ENCODE results near the gene SEMA5B. TPM values are rescaled to one million over a fixed set of nuclear protein-coding genes. Genes with fewer than 3 reads are reported as not detected.

SEMA5B gene
- total RNA-seq, 1 experiment from 2014 or later, result 22.4 TPM

DNA sequence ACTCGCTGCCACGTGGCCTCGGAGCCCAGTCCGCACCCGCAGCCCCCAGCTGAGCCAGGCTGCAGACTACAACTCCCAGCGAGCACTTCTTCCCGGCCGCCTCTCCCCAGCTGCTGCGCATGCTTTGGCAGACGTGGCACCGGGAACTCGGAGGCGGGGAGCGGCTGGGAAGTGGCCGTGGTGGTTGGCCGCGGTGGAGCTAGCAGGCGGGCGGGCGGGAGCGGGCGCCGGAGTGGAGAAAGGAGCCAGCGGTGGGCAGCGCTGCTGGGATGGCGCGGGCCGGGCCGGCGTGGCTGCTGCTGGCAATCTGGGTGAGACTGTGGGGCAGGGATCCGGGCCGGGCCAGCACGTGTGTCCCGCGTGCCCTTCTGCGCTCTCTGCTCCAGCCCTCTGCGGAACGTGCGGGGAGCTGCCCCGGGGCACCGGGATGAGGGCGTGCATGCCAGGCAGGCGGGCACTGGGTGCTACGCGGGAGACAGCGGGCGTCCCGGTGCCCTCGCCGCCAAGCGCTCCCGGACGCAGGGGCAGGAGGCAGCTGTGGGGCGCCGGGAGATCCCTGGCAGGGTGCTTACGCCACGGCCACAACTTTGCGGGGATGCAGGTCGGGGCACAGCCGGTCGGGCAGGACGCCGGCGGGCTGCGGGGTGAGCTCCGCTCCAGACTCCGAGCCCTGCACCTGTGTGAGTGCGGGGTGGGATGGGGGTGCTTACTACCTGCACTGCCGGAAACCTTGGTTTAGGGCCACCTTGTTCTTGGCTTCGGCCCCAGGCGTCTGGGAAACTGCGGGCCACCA is 39.5 kb upstream of the SEMA5B start, which contains the start of gene PDIA5:
Gene PDIA5, plus strand, starts transcription at position 130 of the 793 bp plus-strand sequence. Its CDS starts 140 bp downstream, at position 270.
- Histone ChIP-seq H3K36me3 (replicated peaks; ENCODE audit: control insufficient read depth, insufficient read depth, low read length) (no peaks in the 10 kb centered on the region), H3K4me3 (ENCODE audit: insufficient read depth, low read depth, low read length) (peak within 1 kb of the TSS; percentile 97), H3K27me3 (ENCODE audit: control insufficient read depth, insufficient read depth, low read length) (peaks cover 7% of the 10 kb centered on the region)
- peak; percentile 95 for DNase-seq

- Histone ChIP-seq H3K36me3 (replicated peaks; ENCODE audit: control insufficient read depth, insufficient read depth, low read length) (no peaks in the 10 kb centered on the region), H3K4me3 (ENCODE audit: insufficient read depth, low read depth, low read length) (peak overlapping the region; percentile 97), H3K27me3 (ENCODE audit: control insufficient read depth, insufficient read depth, low read length) (peaks cover 7% of the 10 kb centered on the region)
- DNase-seq, result no peak
Measured at GRCh38 chr3:123066599-123066895, 39.0 kb upstream of the SEMA5B start.

DNA sequence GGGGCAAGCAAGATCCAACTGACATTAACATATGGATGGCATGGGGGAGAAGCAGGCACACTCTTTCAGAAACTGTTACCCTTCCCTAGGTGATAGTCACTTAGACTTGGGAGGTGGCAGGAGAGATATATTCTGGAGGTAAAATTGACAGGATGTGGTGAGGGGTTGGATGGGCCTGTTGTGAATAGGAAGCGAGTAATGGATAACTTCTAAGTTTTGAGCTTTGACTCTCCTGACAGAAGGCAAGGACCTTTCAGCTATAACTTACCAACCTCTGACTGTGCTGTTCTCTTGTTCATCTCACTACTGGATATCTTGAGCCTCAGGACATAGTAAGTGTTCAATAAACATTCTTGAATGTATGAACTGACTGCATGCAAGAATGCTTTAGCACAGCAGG is 37.4 kb upstream of the SEMA5B start:
- Histone ChIP-seq H3K4me3 (ENCODE audit: insufficient read depth, low read depth, low read length) (no peak overlapping the region), H3K36me3 (replicated peaks; ENCODE audit: control insufficient read depth, insufficient read depth, low read length) (no peaks in the 10 kb centered on the region), H3K27me3 (ENCODE audit: control insufficient read depth, insufficient read depth, low read length) (peaks cover 7% of the 10 kb centered on the region)
- no peak for DNase-seq

GRCh38 chr3:123064506-123064905 is 36.9 kb upstream of the SEMA5B start:
- Histone ChIP-seq H3K4me3 (ENCODE audit: insufficient read depth, low read depth, low read length) (no peak overlapping the region), H3K36me3 (replicated peaks; ENCODE audit: control insufficient read depth, insufficient read depth, low read length) (no peaks in the 10 kb centered on the region), H3K27me3 (ENCODE audit: control insufficient read depth, insufficient read depth, low read length) (peaks cover 7% of the 10 kb centered on the region)
- DNase-seq, result no peak

DNA sequence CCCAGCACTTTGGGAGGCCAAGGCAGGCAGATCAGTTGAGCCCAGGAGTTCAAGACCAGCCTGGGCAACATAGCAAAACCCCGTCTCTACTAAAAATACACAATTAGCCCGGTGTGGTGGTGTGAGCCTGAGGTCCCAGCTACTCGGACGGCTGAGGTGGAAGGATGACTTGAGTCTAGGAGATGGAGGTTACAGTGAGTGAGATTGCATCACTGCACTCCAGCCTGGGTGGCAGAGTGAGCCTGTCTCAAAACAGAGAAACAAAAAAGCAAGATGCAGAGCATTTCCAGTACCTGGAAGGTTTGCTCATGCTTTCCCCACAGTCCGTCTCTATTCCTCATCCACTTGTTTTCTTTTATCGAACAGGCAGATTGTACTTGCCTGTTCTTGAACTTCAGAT is 35.5 kb upstream of the SEMA5B start:
- DNase-seq, result no peak
- H3K36me3 ChIP-seq (replicated peaks; ENCODE audit: control insufficient read depth, insufficient read depth, low read length), result no peaks in the 10 kb centered on the region
- no peak overlapping the region for H3K4me3 ChIP-seq (ENCODE audit: insufficient read depth, low read depth, low read length)
- peaks cover 7% of the 10 kb centered on the region for H3K27me3 ChIP-seq (ENCODE audit: control insufficient read depth, insufficient read depth, low read length)

DNA sequence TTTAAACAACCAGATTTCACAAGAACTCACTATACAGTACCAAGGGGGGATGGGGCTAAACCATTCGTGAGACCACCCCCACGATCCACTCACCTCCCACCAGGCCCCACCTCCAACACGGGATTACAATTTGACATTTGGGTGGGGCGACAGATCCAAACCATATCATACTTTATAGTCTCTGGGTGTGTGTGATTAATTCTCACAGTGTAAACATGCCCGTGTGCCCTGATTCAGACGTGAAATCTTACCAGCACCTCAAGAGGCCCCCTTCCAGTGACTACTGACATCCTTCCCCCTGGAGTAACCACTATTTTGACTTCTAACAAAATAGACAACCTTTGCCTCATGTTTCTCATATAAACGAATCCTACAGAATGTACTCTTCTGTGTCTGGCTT is 34.3 kb upstream of the SEMA5B start:
- Histone ChIP-seq H3K36me3 (replicated peaks; ENCODE audit: control insufficient read depth, insufficient read depth, low read length) (no peaks in the 10 kb centered on the region), H3K27me3 (ENCODE audit: control insufficient read depth, insufficient read depth, low read length) (peaks cover 5% of the 10 kb centered on the region), H3K4me3 (ENCODE audit: insufficient read depth, low read depth, low read length) (no peak overlapping the region)
- no peak for DNase-seq

DNA sequence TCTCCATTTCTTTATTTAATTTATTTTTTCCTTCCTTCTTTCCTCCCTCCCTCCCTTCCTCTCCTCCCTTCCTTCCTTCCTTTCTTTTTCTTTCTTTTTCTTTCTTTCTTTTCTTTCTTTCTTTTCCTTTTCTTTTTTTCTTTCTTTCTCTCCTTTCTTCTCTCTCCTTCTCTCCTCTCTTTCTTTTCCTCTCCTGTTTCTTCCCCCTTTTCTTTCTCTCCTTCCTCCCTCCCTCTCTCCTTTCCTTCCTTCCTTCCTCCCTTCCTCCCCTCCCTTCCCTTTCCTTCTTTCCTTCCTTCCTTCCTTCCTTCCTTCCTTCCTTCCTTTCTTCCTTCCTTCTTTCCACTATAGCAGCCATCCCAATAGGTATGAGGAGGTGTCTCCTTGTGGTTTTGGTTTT is 32.5 kb upstream of the SEMA5B start:
- Histone ChIP-seq H3K4me3 (ENCODE audit: insufficient read depth, low read depth, low read length) (no peak overlapping the region), H3K36me3 (replicated peaks; ENCODE audit: control insufficient read depth, insufficient read depth, low read length) (no peaks in the 10 kb centered on the region), H3K27me3 (ENCODE audit: control insufficient read depth, insufficient read depth, low read length) (no peaks in the 10 kb centered on the region; the same call in 1 of the 2 replicates)
- no peak for DNase-seq

GRCh38 chr3:123058505-123058904 is 30.9 kb upstream of the SEMA5B start:
- DNase-seq, result no peak
- H3K36me3 ChIP-seq (replicated peaks; ENCODE audit: control insufficient read depth, insufficient read depth, low read length), result no peaks in the 10 kb centered on the region
- no peaks in the 10 kb centered on the region; the same call in 1 of the 2 replicates for H3K27me3 ChIP-seq (ENCODE audit: control insufficient read depth, insufficient read depth, low read length)
- H3K4me3 ChIP-seq (ENCODE audit: insufficient read depth, low read depth, low read length), result no peak overlapping the region

- no peaks in the 10 kb centered on the region for H3K36me3 ChIP-seq (replicated peaks; ENCODE audit: control insufficient read depth, insufficient read depth, low read length)
- no peaks in the 10 kb centered on the region; the same call in 1 of the 2 replicates for H3K27me3 ChIP-seq (ENCODE audit: control insufficient read depth, insufficient read depth, low read length)
- H3K4me3 ChIP-seq (ENCODE audit: insufficient read depth, low read depth, low read length), result no peak overlapping the region
- no peak for DNase-seq
Measured at GRCh38 chr3:123055352-123055751, 27.8 kb upstream of the SEMA5B start.

DNA sequence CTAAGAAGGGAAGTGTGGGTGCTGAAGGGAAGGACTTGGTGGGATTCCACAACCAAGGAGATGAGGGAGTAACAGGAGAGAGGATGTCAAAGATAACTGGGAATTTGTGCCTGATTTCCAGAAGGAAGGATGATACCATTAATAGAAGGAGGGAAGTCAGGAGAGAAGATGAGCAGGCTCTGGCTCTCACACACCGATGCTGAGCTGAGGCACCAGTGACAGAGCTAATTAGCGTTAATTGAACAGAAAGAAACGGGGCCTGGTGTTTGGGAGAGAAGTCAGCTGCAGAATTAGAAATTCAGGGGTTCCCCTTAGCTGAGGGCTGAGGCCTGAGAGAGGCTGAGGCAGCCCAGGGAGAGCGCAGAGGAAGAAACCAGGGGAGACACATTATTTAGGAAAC is 27.4 kb upstream of the SEMA5B start:
- Histone ChIP-seq H3K36me3 (replicated peaks; ENCODE audit: control insufficient read depth, insufficient read depth, low read length) (no peaks in the 10 kb centered on the region), H3K27me3 (ENCODE audit: control insufficient read depth, insufficient read depth, low read length) (no peaks in the 10 kb centered on the region; the same call in 1 of the 2 replicates), H3K4me3 (ENCODE audit: insufficient read depth, low read depth, low read length) (no peak overlapping the region)
- DNase-seq, result no peak

GRCh38 chr3:123054109-123054778 is 26.7 kb upstream of the SEMA5B start:
- H3K4me3 ChIP-seq (ENCODE audit: insufficient read depth, low read depth, low read length), result no peak overlapping the region
- DNase-seq, result no peak
- H3K27me3 ChIP-seq (ENCODE audit: control insufficient read depth, insufficient read depth, low read length), result no peaks in the 10 kb centered on the region; the same call in 1 of the 2 replicates
- no peaks in the 10 kb centered on the region for H3K36me3 ChIP-seq (replicated peaks; ENCODE audit: control insufficient read depth, insufficient read depth, low read length)

- Histone ChIP-seq H3K27me3 (ENCODE audit: control insufficient read depth, insufficient read depth, low read length) (no peaks in the 10 kb centered on the region; the same call in 1 of the 2 replicates), H3K36me3 (replicated peaks; ENCODE audit: control insufficient read depth, insufficient read depth, low read length) (no peaks in the 10 kb centered on the region), H3K4me3 (ENCODE audit: insufficient read depth, low read depth, low read length) (no peak overlapping the region)
- DNase-seq, result no peak
Measured at GRCh38 chr3:123053107-123053506, 25.5 kb upstream of the SEMA5B start.

GRCh38 chr3:123050666-123051065 is 23.1 kb upstream of the SEMA5B start:
- Histone ChIP-seq H3K27me3 (ENCODE audit: control insufficient read depth, insufficient read depth, low read length) (no peaks in the 10 kb centered on the region; the same call in 1 of the 2 replicates), H3K36me3 (replicated peaks; ENCODE audit: control insufficient read depth, insufficient read depth, low read length) (no peaks in the 10 kb centered on the region), H3K4me3 (ENCODE audit: insufficient read depth, low read depth, low read length) (no peak overlapping the region)
- DNase-seq, result no peak

DNA sequence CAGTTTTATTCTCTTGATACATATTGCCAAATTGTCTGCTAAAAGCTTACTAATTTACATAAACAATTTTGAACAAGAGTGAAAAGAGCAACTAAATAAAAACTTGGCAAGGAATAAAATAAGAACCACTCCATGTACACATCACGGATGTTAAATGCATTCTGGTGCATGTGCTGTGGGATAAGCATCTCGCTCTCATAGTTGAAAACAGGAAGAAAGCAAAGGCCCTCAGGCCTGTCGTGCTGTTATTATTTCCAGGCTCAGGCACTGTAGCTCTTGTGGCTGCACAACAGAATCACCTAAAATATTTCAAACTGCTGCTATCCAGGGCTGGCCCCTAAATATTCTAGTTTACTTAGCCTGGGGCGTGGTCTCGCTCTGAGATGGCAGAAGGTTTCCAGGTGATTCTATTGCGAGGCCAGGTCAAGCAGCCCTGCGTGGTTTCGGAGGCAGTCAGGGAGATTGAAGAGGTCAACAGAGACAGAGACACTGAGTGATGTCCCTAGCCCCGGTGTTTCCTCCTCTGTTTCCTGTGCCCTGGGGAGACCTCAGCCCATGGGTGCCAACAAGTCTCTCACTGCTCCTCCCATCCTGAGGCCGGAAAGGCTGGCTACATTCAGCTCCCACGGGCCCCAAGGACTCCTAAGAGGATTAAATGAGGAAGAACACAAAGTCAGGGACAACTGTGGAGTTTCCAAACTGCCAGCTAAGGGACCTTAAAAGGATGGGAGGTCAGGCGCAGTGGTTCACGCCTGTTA is 21.1 kb upstream of the SEMA5B start:
- no peak overlapping the region for H3K4me3 ChIP-seq (ENCODE audit: insufficient read depth, low read depth, low read length)
- no peaks in the 10 kb centered on the region for H3K27me3 ChIP-seq (ENCODE audit: control insufficient read depth, insufficient read depth, low read length)
- no peak for DNase-seq
- no peaks in the 10 kb centered on the region for H3K36me3 ChIP-seq (replicated peaks; ENCODE audit: control insufficient read depth, insufficient read depth, low read length)

DNA sequence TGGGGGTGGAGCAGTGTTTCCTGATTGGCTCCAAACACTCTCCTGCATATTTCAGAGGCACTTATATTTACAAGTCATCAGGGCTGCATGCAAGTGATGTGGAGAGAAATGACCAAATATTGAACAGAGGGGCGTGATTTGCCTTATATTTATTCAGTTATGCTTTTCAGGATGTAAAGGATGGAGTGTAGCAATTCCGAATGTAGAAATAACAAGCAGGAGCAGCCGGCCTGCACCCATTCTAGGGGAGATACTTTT is 19.4 kb upstream of the SEMA5B start:
- no peak for DNase-seq
- Histone ChIP-seq H3K4me3 (ENCODE audit: insufficient read depth, low read depth, low read length) (no peak overlapping the region), H3K36me3 (replicated peaks; ENCODE audit: control insufficient read depth, insufficient read depth, low read length) (no peaks in the 10 kb centered on the region), H3K27me3 (ENCODE audit: control insufficient read depth, insufficient read depth, low read length) (no peaks in the 10 kb centered on the region)

Data from H7 (cell line).